Astrocyte of the cerebellum (primary cell): ENCODE data around the gene RPP38.

Experiments used
- DNase-seq: peaks from one replicate; pipeline ENCODE4 v3.0.0-alpha.2; 2011; ENCODE audit warnings: low read depth
- H3K4me3 ChIP-seq: 2 replicates; pipeline ENCODE4 v1.5.1; 2011; ENCODE audit warnings: mild to moderate bottlenecking, low read depth, low read length, moderate library complexity
- CTCF ChIP-seq: IDR thresholded peaks from 2 replicates; pipeline ENCODE4 v1.5.1; 2012; ENCODE audit warnings: low read length, low read depth, moderate library complexity, mild to moderate bottlenecking; ENCODE audit errors: missing control alignments
- in situ Hi-C: cut with HindIII; loops from 2 replicates; pipeline ENCODE4 v1.10.0; 2017; ENCODE audit warnings: low sequenced_read_pairs

RPP38 gene

DNA sequence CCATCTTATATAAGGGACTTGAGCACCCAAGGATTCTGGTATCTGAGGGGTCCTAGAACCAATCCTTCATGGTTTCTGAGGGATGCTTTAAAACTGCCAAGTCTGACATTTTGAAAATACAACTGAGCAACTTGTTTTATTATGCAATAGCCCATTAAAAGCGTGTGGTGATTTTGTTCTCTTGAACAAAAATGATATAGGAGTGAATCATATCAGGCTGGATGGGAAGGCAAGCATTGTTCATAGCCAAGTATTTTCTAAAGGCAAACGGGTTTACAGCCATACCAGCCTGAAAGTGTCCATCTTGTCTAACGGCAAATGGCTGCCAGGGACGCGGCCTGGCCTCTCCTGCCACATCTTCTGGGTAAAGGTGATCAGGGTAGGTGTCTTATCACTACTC lies 23.4 kb downstream of the RPP38 start:
- in situ Hi-C loops = no loop called here
- H3K4me3 ChIP-seq = no peak overlapping the region
- no peak for DNase-seq
- TF ChIP-seq CTCF = no peak

GRCh38 chr10:15121707-15122106 lies 24.6 kb downstream of the RPP38 start:
- DNase-seq = no peak
- in situ Hi-C loops = no loop called here
- no peak for TF ChIP-seq CTCF

DNA sequence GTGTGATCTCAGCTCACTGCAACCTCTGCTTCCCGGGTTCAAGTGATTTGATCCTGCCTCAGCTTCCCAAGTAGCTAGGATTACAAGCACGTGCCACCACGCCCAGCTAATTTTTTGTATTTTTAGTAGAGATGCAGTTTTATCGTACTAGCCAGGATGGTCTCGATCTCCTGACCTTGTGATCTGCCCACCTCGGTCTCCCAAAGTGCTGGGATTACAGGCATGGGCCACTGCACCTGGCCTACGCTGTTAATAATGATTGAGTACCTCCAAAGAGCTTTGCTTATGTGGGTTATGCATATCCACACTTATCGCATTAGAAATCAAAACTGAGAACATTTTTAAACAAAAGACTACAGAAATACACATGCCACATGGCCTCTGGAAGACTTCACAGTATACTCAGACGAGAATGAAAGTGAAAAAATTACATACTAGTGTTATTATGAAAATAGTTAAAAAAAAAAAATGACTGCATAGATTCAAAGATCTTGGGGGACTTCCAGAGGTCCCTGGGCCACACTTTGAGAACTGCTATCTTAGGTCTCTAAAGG lies 25.4 kb downstream of the RPP38 start:
- TF ChIP-seq CTCF = no peak
- no peak overlapping the region for H3K4me3 ChIP-seq
- in situ Hi-C loops = no loop called here
- no peak for DNase-seq

More at GRCh38 chr10:15121707-15122106, 24.6 kb downstream of the RPP38 start:
- no peak overlapping the region for H3K4me3 ChIP-seq

- H3K4me3 ChIP-seq = no peak overlapping the region
- no peak for TF ChIP-seq CTCF
- in situ Hi-C loops = no loop called here
- peak; percentile 57 for DNase-seq
Measured at GRCh38 chr10:15123749-15124184, 26.6 kb downstream of the RPP38 start.

GRCh38 chr10:15124190-15124589 lies 27.0 kb downstream of the RPP38 start:
- H3K4me3 ChIP-seq = no peak overlapping the region
- TF ChIP-seq CTCF = no peak
- in situ Hi-C loops = no loop called here
- DNase-seq = no peak

GRCh38 chr10:15124908-15125307 lies 27.8 kb downstream of the RPP38 start:
- in situ Hi-C loops = no loop called here
- no peak for DNase-seq
- TF ChIP-seq CTCF = no peak
- no peak overlapping the region for H3K4me3 ChIP-seq
